A673 (cell line): ENCODE results near the gene RPL4. TPM values are rescaled to one million over a fixed set of nuclear protein-coding genes. Genes with fewer than 3 reads are reported as not detected.

ENCODE experiments used
- BruUV-seq: library from RNA; stranded (reverse); fragments of 400-500 nt; replicated peaks from 2 replicates; lab custom pipeline; 2021; lab: Mats Ljungman, UMichigan
- CTCF ChIA-PET: fragments of 300-600 bp; sonication (Branson Sonifier 250); formaldehyde crosslinking; loops from one replicate; lab custom pipeline; 2022; ENCODE audit warnings: antibody characterized with exemption; lab: Charles Lee
- POLR2A ChIA-PET: fragments of 300-600 bp; sonication (Branson Sonifier 250); formaldehyde crosslinking; loops from one replicate; lab custom pipeline; 2022; ENCODE audit warnings: antibody characterized with exemption; ENCODE audit not compliant: low non-redundant PET; lab: Charles Lee
- DNase-seq: peaks from one replicate; pipeline ENCODE4 v3.0.0-alpha.2; 2015; ENCODE audit warnings: low spot score
- H3K27ac ChIP-seq: fragments of 200-600 bp; sonication (generic); 2 replicates; pipeline ENCODE4 v1.5.1; 2016; ENCODE audit warnings: mixed run types, low read depth, mild to moderate bottlenecking, mixed read lengths, antibody characterized with exemption, low read length; ENCODE audit not compliant: poor library complexity, severe bottlenecking
- H3K27me3 ChIP-seq: fragments of 200-600 bp; sonication (generic); replicated peaks from 2 replicates; pipeline ENCODE4 v1.6.1; 2017; ENCODE audit warnings: mixed run types, low read depth, mild to moderate bottlenecking, mixed read lengths, antibody characterized with exemption, low read length; ENCODE audit not compliant: insufficient read depth, poor library complexity
- H3K36me3 ChIP-seq: fragments of 200-600 bp; sonication (generic); 2 replicates; pipeline ENCODE4 v1.6.1; 2016; ENCODE audit warnings: mixed run types, mild to moderate bottlenecking, mixed read lengths, antibody characterized with exemption, low read length; ENCODE audit not compliant: insufficient read depth, poor library complexity, severe bottlenecking
- H3K4me1 ChIP-seq: fragments of 200-600 bp; sonication (generic); 2 replicates; pipeline ENCODE4 v1.6.1; 2017; ENCODE audit warnings: mixed run types, mild to moderate bottlenecking, mixed read lengths, antibody characterized with exemption, low read length; ENCODE audit not compliant: insufficient read depth, poor library complexity, severe bottlenecking
- H3K4me3 ChIP-seq: fragments of 200-600 bp; sonication (generic); 2 replicates; pipeline ENCODE4 v1.5.1; 2016; ENCODE audit warnings: low read depth, mixed run types, mild to moderate bottlenecking, mixed read lengths, low read length; ENCODE audit not compliant: poor library complexity, severe bottlenecking
- H3K9me3 ChIP-seq: fragments of 200-600 bp; sonication (generic); 2 replicates; pipeline ENCODE4 v1.6.1; 2016; ENCODE audit warnings: mixed run types, low read depth, mild to moderate bottlenecking, mixed read lengths, antibody characterized with exemption, low read length; ENCODE audit not compliant: poor library complexity, severe bottlenecking
- EZH2 ChIP-seq: fragments of 200-600 bp; sonication (generic); IDR thresholded peaks from 2 replicates; pipeline ENCODE4 v1.6.1; 2017; ENCODE audit warnings: borderline replicate concordance, low read depth, mild to moderate bottlenecking, mixed read lengths, antibody characterized with exemption, low read length; ENCODE audit not compliant: poor library complexity, severe bottlenecking
- intact Hi-C: fragments of 100-400 bp; cut with micrococcal nuclease; formaldehyde crosslinking; loops from one replicate; pipeline ENCODE4 v1.10.0; 2022; ENCODE audit not compliant: unreplicated experiment
- total RNA-seq: library from RNA; stranded (reverse); gene quantifications from 2 replicates; pipeline ENCODE4 v1.2.3, GENCODE V29; 2021
- TF ChIP-seq, protein P1 (sequence below): fragments of 300-800, 200-600 bp; sonication (generic); conservative IDR thresholded peaks from 2 replicates; pipeline ENCODE4 v1.5.1; 2017; ENCODE audit warnings: low read depth, mild to moderate bottlenecking, antibody characterized with exemption, low read length, moderate library complexity, mixed read lengths

The RPL4 gene
- total RNA-seq, 1 experiment from 2014 or later: 2,830 TPM

- Histone ChIP-seq H3K36me3 (peaks cover under 1% of the 10 kb centered on the region), H3K9me3 (no peaks in the 10 kb centered on the region), H3K27me3 (no peaks in the 10 kb centered on the region), H3K27ac (no peak overlapping the region), H3K4me1 (no peaks in the 10 kb centered on the region), H3K4me3 (no peak overlapping the region)
- POLR2A ChIA-PET: interaction anchor here (0.6 kb wide), 1 partner anchor 368 kb away, joined by 3 read pairs; no protein-coding TSS in a partner anchor
- peak; percentile 66 for DNase-seq
- CTCF ChIA-PET: interaction anchor here (0.9 kb wide), 1 partner anchor 335 kb away, joined by 3 read pairs; no protein-coding TSS in a partner anchor
- intact Hi-C loops: no loop called here
- BruUV-seq: no TSS peak
- TF ChIP-seq, protein P1, sequence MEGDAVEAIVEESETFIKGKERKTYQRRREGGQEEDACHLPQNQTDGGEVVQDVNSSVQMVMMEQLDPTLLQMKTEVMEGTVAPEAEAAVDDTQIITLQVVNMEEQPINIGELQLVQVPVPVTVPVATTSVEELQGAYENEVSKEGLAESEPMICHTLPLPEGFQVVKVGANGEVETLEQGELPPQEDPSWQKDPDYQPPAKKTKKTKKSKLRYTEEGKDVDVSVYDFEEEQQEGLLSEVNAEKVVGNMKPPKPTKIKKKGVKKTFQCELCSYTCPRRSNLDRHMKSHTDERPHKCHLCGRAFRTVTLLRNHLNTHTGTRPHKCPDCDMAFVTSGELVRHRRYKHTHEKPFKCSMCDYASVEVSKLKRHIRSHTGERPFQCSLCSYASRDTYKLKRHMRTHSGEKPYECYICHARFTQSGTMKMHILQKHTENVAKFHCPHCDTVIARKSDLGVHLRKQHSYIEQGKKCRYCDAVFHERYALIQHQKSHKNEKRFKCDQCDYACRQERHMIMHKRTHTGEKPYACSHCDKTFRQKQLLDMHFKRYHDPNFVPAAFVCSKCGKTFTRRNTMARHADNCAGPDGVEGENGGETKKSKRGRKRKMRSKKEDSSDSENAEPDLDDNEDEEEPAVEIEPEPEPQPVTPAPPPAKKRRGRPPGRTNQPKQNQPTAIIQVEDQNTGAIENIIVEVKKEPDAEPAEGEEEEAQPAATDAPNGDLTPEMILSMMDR: no peak
- TF ChIP-seq EZH2: no peak
These were observed 11.3 kb upstream of the RPL4 start for GRCh38 chr15:66515901-66516322.

- TF ChIP-seq, protein P1: no peak
- no peak for TF ChIP-seq EZH2
- Histone ChIP-seq H3K27ac (no peak overlapping the region), H3K4me3 (no peak overlapping the region), H3K4me1 (no peaks in the 10 kb centered on the region), H3K27me3 (no peaks in the 10 kb centered on the region), H3K36me3 (peaks cover under 1% of the 10 kb centered on the region), H3K9me3 (no peaks in the 10 kb centered on the region)
- ChIA-PET CTCF (no interaction called here), POLR2A (no interaction called here)
- no TSS peak for BruUV-seq
- intact Hi-C loops: no loop called here
- no peak for DNase-seq
These were observed 9.9 kb upstream of the RPL4 start for GRCh38 chr15:66514586-66514985.

GRCh38 chr15:66508293-66508883, 3.7 kb upstream of the RPL4 start:
- Histone ChIP-seq H3K4me3 (no peak overlapping the region), H3K27me3 (no peaks in the 10 kb centered on the region), H3K36me3 (peaks cover 13% of the 10 kb centered on the region), H3K27ac (no peak overlapping the region), H3K9me3 (no peaks in the 10 kb centered on the region), H3K4me1 (no peaks in the 10 kb centered on the region)
- no peak for DNase-seq
- TF ChIP-seq, protein P1: no peak
- no peak for TF ChIP-seq EZH2
- CTCF ChIA-PET: no interaction called here
- POLR2A ChIA-PET: no interaction called here
- intact Hi-C loops: no loop called here
- BruUV-seq: no TSS peak
